GM18520 (cell line): Measurements from ENCODE around the gene NDUFAF3.
"Not testable (repeated sequence)": the region's sequence is repeated elsewhere in the genome, so short reads cannot be mapped to it uniquely, and the experiment has no call there.

Source experiments
- ATAC-seq: cut with Tn5 transposase; IDR thresholded peaks from one replicate; pipeline ENCODE4 v1.9.1; 2021; ENCODE audit not compliant: unreplicated experiment

The NDUFAF3 gene

GRCh38 chr3:48999085-48999858 lies 22.6 kb upstream of the NDUFAF3 start:
- ATAC-seq = no peak

- ATAC-seq = no peak
Measured at GRCh38 chr3:49001155-49001554, 20.8 kb upstream of the NDUFAF3 start.

- no peak for ATAC-seq
Measured at GRCh38 chr3:49004352-49005302, 17.3 kb upstream of the NDUFAF3 start.

- no peak for ATAC-seq
Measured at GRCh38 chr3:49005303-49005680, 16.6 kb upstream of the NDUFAF3 start.

- ATAC-seq = no peak
Measured at GRCh38 chr3:49005998-49006397, 15.9 kb upstream of the NDUFAF3 start.

GRCh38 chr3:49006408-49007067 lies 15.4 kb upstream of the NDUFAF3 start:
- ATAC-seq = no peak

- peak; percentile 91 for ATAC-seq
Measured at GRCh38 chr3:49007068-49007770, 14.7 kb upstream of the NDUFAF3 start, which contains the start of gene WDR6. Gene WDR6 (plus strand): TSS chr3:49007391. CDS start chr3:49007432, 41 bp downstream.

GRCh38 chr3:49007771-49008528 lies 14.0 kb upstream of the NDUFAF3 start:
- ATAC-seq = peak; percentile 9

GRCh38 chr3:49008627-49009026 lies 13.3 kb upstream of the NDUFAF3 start:
- not testable (repeated sequence) for ATAC-seq

GRCh38 chr3:49009396-49009795 lies 12.5 kb upstream of the NDUFAF3 start:
- no peak for ATAC-seq

GRCh38 chr3:49012441-49013017 lies 9.4 kb upstream of the NDUFAF3 start:
- ATAC-seq = no peak

- no peak for ATAC-seq
Measured at GRCh38 chr3:49013113-49013737, 8.7 kb upstream of the NDUFAF3 start.

- ATAC-seq = no peak
Measured at GRCh38 chr3:49013738-49014660, 7.9 kb upstream of the NDUFAF3 start.

- ATAC-seq = no peak
Measured at GRCh38 chr3:49015072-49015471, 6.8 kb upstream of the NDUFAF3 start.

- ATAC-seq = no peak
Measured at GRCh38 chr3:49015765-49016164, 6.2 kb upstream of the NDUFAF3 start.

GRCh38 chr3:49016414-49017228 lies 5.3 kb upstream of the NDUFAF3 start:
- ATAC-seq = no peak

GRCh38 chr3:49017229-49017970 lies 4.5 kb upstream of the NDUFAF3 start:
- no peak for ATAC-seq
